GM19240 (cell line): ENCODE measurements around the gene SEMG1.

Experiments used
- DNase-seq: peaks from one replicate; pipeline ENCODE4 v3.0.0; 2011; ENCODE audit warnings: low spot score; ENCODE audit not compliant: insufficient read length

SEMG1 gene

GRCh38 chr20:45206725-45207124 is at the start of gene SEMG1:
TSS of gene SEMG1 (plus strand) at chr20:45207033. CDS start at chr20:45207054, 21 bp downstream.
- no peak for DNase-seq

DNA sequence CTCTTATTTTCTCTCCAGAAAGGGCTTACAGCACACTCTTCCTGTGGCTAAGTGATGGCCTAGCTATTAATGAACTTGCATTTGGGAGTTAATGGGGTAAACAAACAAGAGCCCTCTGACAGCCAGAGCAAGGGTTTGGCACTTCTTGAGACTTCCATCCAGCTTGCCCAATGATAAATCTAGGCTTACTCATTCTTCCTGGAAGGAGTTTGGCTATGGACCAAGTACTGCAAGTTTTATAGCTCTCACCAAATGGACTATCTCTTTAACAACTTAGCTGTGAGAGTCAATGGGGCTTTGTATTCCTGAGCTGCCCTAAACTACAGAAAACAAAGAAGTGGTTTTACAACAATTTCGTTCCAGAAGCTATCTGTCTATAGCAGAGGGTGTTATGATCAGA is 48.9 kb upstream of the SEMG1 start:
- DNase-seq: no peak

- no peak for DNase-seq
Measured at GRCh38 chr20:45163083-45163803, 43.6 kb upstream of the SEMG1 start.

- no peak for DNase-seq
Measured at GRCh38 chr20:45164906-45165305, 41.9 kb upstream of the SEMG1 start.

DNA sequence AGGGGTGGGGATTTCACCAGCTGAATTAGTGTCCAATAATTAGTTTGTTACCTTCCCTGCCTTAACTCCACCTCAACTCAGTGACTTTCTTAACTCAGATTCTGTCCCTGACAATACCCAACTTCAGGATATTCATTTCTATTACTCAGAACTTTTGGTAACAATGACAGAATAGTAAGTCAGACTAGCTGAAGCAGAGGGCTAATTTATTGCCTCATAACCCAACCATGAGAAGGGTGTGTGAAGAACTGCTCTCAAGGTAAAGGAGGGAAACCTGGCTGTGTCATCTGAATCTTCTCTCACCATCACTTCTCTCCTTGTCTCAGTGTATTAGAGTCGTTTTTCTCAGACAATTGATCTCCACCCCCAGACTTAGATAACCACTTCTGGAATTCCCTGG is 33.3 kb upstream of the SEMG1 start:
- DNase-seq: no peak

DNA sequence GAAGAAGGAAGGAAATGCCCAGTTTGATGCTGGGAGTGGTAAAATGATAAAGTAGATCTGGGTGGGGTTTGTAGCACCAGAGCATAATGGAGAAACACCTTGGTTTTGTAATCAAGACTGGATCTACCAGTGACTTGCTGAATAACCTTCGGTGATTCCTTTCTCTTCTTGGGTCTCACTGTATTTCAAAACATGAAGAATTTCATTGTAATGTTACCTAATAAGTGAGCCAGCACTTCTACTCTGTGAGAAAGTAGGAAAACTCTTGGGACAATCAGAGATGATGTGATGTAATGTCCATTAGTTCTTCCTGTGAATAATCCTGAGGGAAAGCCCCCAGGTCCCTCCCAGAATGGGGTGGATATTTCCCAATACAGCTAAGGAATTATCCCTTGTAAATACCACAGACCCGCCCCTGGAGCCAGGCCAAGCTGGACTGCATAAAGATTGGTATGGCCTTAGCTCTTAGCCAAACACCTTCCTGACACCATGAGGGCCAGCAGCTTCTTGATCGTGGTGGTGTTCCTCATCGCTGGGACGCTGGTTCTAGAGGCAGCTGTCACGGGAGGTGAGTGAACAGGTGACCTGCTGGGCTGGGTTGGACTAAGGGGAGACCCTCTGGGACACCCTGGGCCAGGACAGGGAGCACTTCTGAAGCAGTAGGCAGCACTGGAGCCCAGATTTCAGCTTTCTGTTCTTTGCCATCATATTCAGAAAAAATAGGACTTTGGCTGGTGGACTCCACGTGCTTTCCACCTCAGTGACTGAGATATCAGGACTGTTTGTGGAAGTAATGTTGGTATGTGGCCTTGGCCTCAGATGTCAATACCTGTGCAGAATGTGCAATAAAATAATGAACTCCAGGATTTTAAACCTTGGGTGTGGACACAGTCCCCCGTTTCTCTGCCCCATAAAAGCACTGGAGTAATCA is 32.1 kb upstream of the SEMG1 start, which contains the start of gene PI3:
Gene PI3 (plus strand): TSS at position 469 of the 931 bp plus-strand sequence. CDS start 21 bp downstream, at position 490.
- DNase-seq: no peak

DNA sequence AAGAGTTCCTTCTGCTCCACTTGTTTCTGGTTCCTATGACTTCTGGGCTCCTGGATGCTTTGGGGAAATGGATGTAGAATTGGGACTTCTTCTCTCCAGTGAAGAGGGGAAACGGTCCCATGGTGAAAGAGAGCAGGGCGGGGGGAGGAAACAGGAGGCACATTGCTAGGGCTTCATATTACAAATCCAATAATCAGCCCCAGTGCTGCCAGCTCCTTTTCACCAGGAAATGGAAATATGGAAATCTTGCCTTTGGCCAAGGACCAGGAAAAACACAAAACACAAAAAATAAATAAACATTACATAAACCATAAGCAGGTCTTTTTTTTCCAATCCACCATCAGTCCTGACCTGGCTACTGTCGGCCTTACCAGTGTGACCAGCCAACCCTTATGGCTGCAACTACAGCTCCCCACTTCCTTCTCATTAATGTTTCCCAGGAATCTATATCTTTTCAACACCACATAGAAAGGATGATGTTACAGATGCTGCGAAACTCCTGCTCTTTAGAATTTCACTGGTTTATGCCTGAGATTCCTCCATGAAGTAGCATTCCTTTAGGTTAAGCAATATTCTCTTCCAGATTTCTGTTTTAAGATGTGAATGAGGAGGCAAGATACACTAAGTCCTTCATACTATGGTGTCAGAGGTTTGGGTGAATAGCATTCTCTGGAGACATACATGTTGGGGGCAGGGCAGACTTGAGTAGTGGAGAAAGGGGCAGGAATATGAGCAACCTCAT is 30.1 kb upstream of the SEMG1 start:
- no peak for DNase-seq

DNA sequence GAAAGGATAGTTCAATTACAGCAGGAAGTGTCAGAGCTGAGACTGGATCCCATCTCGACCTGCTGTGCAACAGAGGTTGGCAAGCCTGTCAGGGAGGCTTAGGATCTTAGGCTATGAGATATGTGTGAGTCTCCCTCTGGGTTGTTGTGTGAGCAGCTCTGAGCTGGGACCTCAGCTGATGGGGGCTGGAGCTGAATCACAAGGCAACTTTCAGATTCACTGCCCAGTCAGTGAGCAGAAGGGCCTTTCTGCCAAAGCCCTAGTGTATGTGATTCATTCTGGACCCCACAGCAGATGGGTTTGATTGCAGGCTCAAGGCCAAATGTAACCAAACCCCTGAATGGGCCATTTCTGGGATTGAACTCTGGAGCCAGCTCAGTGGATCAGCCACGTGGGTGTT is 27.7 kb upstream of the SEMG1 start:
- DNase-seq: no peak

DNA sequence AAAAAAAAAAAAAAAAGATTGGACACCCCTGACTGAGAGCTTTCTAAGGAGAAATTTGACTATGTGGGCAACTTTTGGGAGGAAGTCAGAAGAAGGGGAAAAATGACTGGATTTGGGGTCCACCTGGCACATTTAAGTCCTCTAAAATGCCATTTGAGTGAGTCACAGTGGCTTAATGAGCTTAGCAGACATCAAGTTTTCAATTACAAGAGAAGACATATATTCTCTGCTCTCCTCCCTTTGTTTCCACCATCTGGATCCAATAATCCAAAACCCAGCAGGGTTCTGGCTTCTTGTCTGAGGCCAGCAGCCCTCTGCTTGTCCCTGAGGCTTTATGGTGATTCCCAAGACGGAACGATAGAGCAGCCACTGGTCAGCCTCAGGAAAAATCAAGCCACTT is 25.2 kb upstream of the SEMG1 start:
- no peak for DNase-seq

- DNase-seq: no peak
Measured at GRCh38 chr20:45183084-45183483, 23.7 kb upstream of the SEMG1 start.

GRCh38 chr20:45187693-45188092 is 19.1 kb upstream of the SEMG1 start:
- DNase-seq: no peak

DNA sequence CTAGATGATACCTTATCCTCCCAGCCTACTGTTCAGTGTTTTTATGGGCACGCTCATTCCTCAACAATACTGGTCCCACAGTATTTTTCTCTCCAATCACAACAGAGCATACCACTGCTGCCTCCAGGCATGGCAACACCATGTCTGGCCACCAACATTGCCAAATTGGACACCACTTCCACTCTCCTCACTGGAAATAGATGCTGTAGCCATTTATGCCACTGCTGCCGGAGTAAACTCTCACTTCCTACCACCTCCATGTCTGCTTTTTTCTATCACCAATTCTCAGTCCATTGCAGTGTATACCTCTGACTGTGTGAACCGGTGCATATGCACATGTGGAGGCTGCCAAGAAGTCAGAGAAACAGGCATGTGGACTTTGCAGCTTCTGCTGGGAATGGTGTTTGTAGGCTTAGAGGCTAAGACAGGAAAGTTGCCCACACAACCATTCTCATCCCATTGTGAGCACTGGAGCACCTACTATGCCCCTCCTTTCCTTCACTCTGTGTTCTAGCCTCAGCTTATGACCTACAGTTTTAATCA is 17.7 kb upstream of the SEMG1 start:
- no peak for DNase-seq

DNA sequence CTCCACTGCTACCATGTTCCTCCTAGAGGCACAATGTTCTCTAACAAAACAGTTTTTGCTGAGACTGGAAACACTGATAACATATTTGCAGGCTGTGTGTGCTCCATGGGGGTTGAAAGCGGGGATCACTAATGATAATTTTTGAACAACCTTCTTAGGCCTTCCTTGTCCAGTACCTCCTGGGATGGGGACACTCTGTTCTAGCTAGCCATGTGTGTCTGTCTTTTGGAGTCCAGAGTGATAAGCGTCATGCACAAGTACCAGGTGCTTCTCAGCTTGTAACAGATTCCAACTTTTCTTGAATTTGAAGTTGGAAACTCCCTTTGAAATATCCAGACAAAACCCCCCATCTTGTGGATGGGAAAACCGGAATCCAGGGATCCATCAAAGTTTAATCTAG is 17.0 kb upstream of the SEMG1 start:
- DNase-seq: no peak

- DNase-seq: no peak
Measured at GRCh38 chr20:45191926-45192325, 14.9 kb upstream of the SEMG1 start.

DNA sequence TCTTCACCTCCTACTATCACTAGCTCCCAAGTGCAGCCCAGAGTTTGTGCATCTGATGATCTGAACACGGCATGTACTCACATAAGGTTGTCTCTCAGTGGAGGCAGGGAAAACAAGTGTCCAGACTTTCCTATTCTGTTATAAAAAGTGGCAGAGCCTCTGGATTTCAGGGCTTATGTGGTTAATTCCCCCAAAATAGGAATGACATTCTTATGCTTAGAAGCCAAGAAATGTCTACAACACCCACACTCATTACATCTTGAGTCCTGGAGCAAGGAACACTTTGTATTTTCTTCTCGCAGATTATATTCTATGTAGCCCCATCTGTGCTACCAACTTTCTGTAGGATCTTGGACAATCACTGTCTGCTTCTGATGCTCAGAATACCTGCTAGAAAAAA is 13.5 kb upstream of the SEMG1 start:
- no peak for DNase-seq

DNA sequence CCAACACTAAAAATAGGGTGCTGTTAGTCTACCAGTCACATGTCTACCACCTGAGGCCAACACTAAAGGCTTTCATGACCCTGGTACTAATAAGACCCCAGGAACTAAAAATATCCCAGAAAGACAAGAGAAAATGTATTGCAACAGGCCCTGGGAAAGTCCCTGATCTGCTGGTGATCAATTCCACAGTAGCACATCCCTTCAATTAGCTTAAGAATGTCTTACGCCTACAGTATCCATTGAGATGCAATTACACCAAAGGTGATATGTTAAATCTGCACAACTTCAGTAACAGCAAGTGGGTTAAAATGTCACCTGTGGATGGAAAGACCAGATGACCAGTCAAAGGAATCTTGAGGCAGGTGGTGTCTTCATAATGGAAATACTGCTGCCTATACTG is 3.1 kb downstream of the SEMG1 start:
- no peak for DNase-seq

- no peak for DNase-seq
Measured at GRCh38 chr20:45211569-45212474, 5.0 kb downstream of the SEMG1 start.

DNA sequence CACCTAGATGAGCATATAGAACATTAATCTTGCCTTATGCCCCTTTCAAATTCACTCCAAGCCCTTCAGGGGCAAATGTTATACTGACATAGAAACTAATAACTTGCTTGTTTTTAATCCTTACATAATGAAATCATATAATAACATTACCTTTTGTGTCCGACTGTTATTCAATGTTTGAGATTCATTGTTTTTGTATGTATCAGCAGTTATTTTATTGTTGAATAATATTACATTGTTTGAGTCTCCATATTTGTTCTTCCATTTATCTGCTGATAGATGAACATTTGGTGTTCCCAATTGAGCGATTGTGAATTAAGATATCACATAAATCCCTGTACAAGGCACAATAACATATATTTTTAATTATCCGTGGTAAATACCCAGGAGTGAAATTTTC is 6.0 kb downstream of the SEMG1 start:
- DNase-seq: no peak

GRCh38 chr20:45218124-45218523 is 11.3 kb downstream of the SEMG1 start:
- no peak for DNase-seq

GRCh38 chr20:45218636-45219035 is 11.8 kb downstream of the SEMG1 start:
- no peak for DNase-seq
